HL-60 (cell line): ENCODE results near the gene TDRD5.

ENCODE experiments used
- CTCF ChIP-seq: IDR thresholded peaks from one replicate; pipeline ENCODE4 v1.5.1; 2011; ENCODE audit warnings: low read length, control low read depth, inconsistent platforms; ENCODE audit not compliant: insufficient read depth
- POLR2AphosphoS5 ChIP-seq: IDR thresholded peaks from 2 replicates; pipeline ENCODE4 v1.6.1; 2012; ENCODE audit warnings: low read depth

DNA sequence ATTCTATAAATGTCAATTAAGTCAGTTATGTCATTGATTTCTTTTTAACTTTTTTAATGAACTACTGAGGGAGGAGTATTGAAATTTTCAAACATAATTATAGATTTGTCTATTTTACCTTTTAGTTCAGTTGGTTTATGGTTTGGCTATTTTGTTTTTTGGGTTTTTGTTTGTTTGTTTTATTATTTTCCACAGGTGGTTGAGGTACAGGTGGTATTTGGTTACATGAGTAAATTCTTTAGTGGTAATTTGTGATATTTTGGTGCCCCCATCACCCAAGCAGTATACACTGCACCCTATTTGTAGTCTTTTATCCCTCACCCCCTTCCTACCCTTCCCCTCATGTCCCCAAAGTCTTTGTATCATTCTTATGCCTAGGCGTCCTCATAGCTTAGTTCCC, 9.5 kb downstream of the TDRD5 start:
- no peak for TF ChIP-seq CTCF
- TF ChIP-seq POLR2AphosphoS5, result no peak
